ENCODE results near the gene KDELR1. TPM values are rescaled to one million over a fixed set of nuclear protein-coding genes. Genes with fewer than 3 reads are reported as not detected.

The KDELR1 gene
- total and polyA plus RNA-seq, 2 of the 13 experiments (the other 11 are each of a cell fraction or from before 2014, with no cell fraction given): 134 to 185 TPM

DNA sequence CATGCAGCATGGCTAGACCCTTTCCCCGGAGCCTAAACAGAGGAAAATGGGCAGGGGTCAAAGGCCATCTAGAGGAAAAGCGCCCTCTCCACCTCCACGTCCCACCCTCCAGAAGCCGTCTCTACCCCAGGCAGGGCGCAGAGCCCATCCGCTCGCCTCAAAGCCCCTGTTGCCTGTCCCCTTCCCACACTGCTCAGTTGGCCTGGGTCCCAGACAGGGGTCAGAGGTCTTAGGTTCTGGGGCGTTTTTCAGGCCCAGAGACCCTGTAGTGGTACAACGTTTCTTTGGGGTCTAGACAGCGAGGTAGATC is 27.9 kb downstream of the KDELR1 start (continued):
- TF ChIP-seq, protein P1, sequence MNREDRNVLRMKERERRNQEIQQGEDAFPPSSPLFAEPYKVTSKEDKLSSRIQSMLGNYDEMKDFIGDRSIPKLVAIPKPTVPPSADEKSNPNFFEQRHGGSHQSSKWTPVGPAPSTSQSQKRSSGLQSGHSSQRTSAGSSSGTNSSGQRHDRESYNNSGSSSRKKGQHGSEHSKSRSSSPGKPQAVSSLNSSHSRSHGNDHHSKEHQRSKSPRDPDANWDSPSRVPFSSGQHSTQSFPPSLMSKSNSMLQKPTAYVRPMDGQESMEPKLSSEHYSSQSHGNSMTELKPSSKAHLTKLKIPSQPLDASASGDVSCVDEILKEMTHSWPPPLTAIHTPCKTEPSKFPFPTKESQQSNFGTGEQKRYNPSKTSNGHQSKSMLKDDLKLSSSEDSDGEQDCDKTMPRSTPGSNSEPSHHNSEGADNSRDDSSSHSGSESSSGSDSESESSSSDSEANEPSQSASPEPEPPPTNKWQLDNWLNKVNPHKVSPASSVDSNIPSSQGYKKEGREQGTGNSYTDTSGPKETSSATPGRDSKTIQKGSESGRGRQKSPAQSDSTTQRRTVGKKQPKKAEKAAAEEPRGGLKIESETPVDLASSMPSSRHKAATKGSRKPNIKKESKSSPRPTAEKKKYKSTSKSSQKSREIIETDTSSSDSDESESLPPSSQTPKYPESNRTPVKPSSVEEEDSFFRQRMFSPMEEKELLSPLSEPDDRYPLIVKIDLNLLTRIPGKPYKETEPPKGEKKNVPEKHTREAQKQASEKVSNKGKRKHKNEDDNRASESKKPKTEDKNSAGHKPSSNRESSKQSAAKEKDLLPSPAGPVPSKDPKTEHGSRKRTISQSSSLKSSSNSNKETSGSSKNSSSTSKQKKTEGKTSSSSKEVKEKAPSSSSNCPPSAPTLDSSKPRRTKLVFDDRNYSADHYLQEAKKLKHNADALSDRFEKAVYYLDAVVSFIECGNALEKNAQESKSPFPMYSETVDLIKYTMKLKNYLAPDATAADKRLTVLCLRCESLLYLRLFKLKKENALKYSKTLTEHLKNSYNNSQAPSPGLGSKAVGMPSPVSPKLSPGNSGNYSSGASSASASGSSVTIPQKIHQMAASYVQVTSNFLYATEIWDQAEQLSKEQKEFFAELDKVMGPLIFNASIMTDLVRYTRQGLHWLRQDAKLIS (CRISPR knock-in tag; IDR thresholded peaks at IDR 0.05): peak; percentile 85
- TF ChIP-seq, protein P2, sequence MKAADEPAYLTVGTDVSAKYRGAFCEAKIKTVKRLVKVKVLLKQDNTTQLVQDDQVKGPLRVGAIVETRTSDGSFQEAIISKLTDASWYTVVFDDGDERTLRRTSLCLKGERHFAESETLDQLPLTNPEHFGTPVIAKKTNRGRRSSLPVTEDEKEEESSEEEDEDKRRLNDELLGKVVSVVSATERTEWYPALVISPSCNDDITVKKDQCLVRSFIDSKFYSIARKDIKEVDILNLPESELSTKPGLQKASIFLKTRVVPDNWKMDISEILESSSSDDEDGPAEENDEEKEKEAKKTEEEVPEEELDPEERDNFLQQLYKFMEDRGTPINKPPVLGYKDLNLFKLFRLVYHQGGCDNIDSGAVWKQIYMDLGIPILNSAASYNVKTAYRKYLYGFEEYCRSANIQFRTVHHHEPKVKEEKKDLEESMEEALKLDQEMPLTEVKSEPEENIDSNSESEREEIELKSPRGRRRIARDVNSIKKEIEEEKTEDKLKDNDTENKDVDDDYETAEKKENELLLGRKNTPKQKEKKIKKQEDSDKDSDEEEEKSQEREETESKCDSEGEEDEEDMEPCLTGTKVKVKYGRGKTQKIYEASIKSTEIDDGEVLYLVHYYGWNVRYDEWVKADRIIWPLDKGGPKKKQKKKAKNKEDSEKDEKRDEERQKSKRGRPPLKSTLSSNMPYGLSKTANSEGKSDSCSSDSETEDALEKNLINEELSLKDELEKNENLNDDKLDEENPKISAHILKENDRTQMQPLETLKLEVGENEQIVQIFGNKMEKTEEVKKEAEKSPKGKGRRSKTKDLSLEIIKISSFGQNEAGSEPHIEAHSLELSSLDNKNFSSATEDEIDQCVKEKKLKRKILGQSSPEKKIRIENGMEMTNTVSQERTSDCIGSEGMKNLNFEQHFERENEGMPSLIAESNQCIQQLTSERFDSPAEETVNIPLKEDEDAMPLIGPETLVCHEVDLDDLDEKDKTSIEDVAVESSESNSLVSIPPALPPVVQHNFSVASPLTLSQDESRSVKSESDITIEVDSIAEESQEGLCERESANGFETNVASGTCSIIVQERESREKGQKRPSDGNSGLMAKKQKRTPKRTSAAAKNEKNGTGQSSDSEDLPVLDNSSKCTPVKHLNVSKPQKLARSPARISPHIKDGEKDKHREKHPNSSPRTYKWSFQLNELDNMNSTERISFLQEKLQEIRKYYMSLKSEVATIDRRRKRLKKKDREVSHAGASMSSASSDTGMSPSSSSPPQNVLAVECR (CRISPR knock-in tag; IDR thresholded peaks at IDR 0.05; ENCODE audit: borderline replicate concordance): peak; percentile 51; the same call in 1 of the 2 replicates
- TF ChIP-seq, protein P3, sequence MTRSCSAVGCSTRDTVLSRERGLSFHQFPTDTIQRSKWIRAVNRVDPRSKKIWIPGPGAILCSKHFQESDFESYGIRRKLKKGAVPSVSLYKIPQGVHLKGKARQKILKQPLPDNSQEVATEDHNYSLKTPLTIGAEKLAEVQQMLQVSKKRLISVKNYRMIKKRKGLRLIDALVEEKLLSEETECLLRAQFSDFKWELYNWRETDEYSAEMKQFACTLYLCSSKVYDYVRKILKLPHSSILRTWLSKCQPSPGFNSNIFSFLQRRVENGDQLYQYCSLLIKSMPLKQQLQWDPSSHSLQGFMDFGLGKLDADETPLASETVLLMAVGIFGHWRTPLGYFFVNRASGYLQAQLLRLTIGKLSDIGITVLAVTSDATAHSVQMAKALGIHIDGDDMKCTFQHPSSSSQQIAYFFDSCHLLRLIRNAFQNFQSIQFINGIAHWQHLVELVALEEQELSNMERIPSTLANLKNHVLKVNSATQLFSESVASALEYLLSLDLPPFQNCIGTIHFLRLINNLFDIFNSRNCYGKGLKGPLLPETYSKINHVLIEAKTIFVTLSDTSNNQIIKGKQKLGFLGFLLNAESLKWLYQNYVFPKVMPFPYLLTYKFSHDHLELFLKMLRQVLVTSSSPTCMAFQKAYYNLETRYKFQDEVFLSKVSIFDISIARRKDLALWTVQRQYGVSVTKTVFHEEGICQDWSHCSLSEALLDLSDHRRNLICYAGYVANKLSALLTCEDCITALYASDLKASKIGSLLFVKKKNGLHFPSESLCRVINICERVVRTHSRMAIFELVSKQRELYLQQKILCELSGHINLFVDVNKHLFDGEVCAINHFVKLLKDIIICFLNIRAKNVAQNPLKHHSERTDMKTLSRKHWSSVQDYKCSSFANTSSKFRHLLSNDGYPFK (CRISPR knock-in tag; IDR thresholded peaks at IDR 0.05; ENCODE audit: borderline replicate concordance): peak; percentile 55; the same call in 1 of the 2 replicates
- TF ChIP-seq FOXO1 (CRISPR knock-in tag; IDR thresholded peaks at IDR 0.05): peak; percentile 39; the same call in 1 of the 2 replicates
- TF ChIP-seq, protein P4, sequence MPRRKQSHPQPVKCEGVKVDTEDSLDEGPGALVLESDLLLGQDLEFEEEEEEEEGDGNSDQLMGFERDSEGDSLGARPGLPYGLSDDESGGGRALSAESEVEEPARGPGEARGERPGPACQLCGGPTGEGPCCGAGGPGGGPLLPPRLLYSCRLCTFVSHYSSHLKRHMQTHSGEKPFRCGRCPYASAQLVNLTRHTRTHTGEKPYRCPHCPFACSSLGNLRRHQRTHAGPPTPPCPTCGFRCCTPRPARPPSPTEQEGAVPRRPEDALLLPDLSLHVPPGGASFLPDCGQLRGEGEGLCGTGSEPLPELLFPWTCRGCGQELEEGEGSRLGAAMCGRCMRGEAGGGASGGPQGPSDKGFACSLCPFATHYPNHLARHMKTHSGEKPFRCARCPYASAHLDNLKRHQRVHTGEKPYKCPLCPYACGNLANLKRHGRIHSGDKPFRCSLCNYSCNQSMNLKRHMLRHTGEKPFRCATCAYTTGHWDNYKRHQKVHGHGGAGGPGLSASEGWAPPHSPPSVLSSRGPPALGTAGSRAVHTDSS (CRISPR knock-in tag; conservative IDR thresholded peaks at IDR 0.05): 0 out of 2 replicates have a peak, but pooled peaks have one; percentile 29
- no peak; the same call in 1 of the 2 replicates for TF ChIP-seq POLR2G (IDR thresholded peaks at IDR 0.05; ENCODE audit: low read depth, low read length)
- TF ChIP-seq HOXD1 (CRISPR knock-in tag; IDR thresholded peaks at IDR 0.05): no peak
- peak; percentile 49; the same call in 1 of the 2 replicates for TF ChIP-seq KDM5A (IDR thresholded peaks at IDR 0.05; ENCODE audit: borderline replicate concordance, low read length)

Measured in HepG2 (cell line).